KBM-7 (cell line): ENCODE measurements around the gene RHNO1.

Experiments used
- DNase-seq: peaks from one replicate; pipeline ENCODE4 v3.0.0-alpha.2; 2015
- in situ Hi-C: fragments of 300-500 bp; cut with MboI; formaldehyde crosslinking; loops from 2 replicates; pipeline ENCODE4 v1.14.3; 2020; ENCODE audit warnings: low sequenced_read_pairs, low pct_unique_long_range_greater_than_20kb, mixed read lengths

Gene RHNO1

DNA sequence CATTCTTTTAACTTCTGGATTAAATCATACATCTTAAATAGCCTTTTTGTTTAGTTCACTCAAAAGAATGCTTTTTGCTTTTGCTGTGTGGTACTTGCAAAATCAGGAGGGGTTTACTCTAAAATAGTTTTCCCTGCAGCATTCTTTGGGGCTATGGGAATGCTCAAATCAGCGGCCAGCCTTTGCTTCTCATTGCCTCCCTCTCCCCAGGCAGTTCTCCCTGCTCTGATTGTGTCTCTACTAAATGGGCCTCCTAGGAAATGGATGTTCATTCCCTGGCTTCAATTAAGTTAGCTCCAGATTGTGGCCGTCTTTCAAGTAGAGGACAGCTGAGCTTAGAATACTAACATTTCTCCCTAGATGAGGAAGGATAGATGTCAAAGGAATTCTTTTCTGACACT lies 18.0 kb downstream of the RHNO1 start:
- in situ Hi-C loops: no loop called here
- no peak for DNase-seq

DNA sequence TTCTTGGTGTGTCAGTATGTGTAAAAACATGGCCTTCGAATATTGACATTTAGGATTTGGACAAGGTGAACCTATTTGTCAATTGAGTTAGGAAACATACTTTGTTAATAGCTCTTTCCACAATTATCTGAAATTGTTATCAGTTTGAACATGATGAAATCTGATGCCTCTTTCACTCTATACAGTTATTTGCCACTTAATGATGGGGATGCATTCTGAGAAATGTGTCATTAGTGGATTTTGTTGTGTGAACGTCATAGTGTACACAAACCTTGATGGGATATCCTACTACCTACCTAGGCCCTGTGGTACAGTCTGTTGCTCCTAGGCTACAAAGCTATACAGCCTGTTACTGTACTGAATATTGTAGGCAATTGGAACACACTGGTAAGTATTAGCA lies 18.5 kb downstream of the RHNO1 start:
- in situ Hi-C loops: no loop called here
- no peak for DNase-seq

DNA sequence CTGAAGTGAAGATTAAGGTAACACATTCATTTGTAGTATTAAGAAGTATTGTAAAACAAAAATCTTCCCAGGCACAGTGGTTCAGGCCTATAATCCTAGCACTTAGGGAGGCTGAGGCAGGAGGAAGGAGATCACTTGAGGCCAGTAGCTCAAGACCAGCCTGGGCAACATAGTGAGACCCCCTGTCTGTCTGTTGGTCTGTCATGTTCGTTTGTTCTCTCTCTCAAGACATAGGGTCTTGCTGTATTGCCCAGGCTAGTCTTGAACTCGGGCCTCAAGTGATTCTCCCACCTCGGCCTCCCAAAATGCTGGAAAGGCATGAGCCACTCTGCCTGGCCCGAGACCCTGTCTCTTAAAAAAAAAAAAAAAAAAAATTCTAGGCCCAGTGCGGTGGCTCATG lies 20.4 kb downstream of the RHNO1 start:
- in situ Hi-C loops: no loop called here
- DNase-seq: no peak

DNA sequence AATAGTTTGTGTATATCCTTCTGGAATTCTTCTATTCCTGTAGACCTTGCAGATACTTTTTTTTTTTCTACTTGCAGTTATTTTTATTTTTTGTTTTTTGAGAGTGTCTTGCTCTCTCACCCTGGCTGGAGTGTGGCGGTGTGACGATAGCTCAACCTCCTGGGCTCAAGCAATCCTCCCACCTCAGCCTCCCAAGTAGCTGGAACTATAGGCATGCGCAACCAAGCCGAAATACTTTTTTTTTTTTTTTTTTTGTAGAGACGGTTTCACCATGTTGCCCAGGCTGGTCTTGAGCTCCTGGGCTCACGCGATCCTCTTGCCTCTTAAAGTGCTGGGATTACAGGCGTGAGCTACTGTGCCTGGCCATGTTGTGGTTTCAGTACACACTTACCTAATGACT lies 23.6 kb downstream of the RHNO1 start:
- DNase-seq: no peak
- in situ Hi-C loops: no loop called here

DNA sequence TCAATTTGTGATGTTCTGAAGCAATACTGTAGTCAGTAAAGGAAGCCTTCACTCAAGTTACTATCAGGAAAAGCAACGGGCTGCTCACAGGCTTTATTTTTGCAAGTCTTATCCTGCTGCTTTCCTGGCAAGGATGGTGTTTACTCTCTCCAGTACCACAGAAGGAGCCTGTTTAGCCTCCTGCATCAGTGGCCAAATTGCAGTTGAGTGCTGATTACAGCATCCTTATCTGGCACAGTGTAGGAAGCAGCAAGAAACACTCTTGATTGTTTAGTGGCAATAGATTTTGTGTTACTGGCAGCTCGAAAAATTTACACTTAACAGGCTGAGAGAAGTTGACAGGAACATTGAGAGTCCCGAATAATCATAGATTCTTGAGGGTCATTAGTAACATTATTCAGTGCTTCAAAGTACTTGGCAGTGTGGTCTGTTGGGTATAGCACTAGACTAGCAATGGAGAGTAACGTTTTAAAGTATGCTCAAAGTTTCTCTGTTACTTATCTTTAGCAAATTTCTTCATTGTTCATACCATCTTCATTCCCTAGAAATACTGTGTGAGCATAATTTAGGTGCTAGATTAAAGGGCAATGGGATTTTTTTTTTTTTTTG lies 25.4 kb downstream of the RHNO1 start:
- no peak for DNase-seq
- in situ Hi-C loops: no loop called here

DNA sequence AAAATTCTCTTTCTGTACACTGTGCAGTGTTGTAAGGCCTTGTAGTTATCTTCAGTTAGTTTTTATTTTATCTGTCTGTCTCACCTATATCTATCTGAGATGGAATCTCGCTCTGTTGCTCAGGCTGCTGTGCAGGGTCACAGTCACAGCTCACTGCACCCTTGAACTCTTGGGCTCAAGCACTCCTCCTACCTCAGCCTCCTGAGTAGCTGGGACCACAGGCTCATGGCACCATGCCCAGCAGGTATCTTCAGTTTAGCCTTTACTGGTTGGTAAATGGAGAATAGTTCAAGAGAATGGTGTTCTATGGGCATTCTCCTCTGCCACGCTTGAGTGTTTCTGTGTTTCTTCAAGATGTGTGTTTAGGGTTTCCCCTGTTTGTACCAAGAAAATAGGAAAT lies 27.2 kb downstream of the RHNO1 start:
- DNase-seq: no peak
- in situ Hi-C loops: no loop called here

DNA sequence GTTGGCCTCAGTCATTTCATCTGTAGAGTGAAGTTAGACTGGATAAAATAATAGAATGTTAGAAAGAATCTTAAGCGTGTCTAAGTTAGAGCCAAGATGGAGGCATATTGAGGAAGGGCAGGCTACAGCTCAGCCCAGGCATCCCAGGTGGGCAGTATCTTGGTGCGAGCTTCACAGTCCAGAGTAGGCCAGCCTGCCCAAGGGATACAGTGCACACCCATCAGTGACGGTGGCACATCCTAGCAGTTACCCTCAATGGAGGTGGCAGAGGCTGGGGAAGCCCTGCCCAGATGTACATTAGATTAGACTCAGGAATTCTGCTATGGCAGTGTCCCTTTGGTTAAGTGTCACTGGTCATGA lies 35.2 kb downstream of the RHNO1 start:
- in situ Hi-C loops: no loop called here

DNA sequence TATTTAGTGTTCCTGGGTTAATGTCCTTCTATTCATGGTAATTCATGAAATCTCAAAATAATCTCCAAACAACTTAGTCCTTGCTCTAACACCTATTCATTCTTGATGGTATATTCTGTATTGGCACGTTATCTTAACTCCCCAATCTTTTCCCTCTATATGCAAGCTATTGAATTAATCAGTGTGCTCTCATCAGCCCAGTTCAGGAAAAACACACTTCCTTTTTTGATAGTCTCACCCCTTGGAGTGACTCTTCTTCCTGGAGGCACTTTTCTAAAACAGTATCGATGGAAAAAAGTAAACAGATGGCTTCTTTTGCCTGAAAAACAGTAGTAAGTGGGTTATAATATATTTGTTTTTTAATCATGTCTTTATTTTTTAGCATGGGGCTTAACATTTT lies 42.2 kb downstream of the RHNO1 start:
- in situ Hi-C loops: no loop called here
- DNase-seq: no peak

More for the DNA sequence above, 35.2 kb downstream of the RHNO1 start:
- no peak for DNase-seq

DNA sequence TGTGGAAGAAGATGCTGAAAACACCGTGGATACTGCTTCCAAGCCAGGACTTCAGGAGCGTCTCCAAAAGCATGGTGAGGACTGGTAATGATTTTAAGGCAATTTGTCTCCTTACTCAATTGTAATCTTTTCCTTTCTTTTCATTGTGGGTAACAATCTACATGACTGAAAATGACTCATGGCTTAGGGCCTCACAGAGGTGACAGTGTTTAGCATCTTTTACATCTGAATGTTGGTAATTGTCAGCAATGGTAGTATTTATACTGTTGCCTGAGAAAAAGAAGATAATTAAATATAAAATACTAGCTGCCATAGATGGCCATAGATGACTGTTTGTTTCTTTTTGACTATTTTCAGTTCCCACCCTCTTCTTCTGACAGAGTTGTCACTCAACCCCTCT lies 45.3 kb downstream of the RHNO1 start:
- in situ Hi-C loops: no loop called here
- no peak for DNase-seq

DNA sequence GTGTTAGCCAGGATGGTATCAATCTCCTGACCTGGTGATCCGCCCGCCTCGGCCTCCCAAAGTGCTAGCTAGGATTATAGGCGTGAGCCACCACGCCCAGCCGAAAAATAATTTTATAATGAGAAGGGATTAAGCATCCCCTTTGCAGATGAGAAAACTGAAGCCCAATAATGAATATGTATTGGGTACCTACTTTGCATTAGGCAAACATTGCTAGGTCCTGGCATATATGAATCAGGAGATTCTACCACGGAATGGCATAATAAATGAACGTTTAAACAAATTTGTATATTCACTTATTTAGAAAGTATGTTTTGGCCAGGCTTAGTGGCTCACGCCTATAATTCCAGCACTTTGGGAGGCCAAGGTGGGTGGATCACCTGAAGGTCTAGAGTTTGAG lies 46.0 kb downstream of the RHNO1 start:
- DNase-seq: no peak
- in situ Hi-C loops: no loop called here

DNA sequence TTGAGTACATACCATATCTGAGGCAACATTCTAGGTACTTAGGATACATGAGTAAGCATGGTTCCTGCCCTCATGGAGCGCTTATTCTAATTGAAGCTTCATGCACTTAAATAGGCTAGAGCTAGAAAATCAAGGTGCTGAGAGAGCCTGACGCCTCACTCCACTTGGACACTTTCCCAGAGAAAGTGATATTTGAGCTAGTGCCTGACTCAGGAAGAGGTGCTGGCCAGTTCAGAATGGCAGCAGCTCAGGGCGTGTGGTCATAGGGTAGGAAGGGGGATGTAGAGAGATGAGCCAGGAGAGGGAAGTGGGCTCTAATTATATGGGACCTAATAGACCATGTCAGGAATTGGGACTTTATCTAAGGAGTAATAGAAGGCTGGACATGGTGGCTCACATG lies 47.0 kb downstream of the RHNO1 start:
- DNase-seq: no peak
- in situ Hi-C loops: no loop called here

DNA sequence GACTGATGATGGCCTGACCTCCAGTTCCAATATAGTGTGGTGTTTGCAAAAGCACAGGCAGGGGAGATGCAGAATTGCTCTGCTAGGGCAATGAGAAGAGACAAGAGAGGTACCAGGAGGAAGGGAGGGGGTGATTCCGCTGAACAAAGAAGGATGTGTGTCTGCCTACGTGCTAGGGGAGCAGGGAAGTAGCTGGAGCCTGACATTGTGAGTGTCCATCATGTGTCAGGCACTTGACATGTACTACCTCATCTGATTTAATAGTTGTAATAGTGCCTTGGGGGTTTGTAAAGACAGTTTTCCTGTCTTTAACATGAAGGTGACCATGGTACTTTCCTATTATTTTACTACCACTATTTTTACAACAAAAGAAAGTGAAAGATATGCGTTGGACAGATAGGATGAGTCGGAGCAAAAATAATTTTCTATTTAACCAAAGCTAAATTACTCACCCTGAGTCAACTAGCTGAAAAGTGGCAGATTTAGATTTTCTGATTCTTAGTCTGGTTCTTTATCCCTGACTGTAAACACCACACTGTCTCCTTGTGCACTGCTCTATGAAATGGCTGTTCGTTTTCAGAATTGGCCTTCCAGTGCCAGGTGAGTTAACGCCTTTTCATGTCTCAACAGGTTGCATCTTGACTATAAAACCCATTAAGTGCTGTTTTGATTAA lies 48.4 kb downstream of the RHNO1 start:
- in situ Hi-C loops: no loop called here
- no peak for DNase-seq

DNA sequence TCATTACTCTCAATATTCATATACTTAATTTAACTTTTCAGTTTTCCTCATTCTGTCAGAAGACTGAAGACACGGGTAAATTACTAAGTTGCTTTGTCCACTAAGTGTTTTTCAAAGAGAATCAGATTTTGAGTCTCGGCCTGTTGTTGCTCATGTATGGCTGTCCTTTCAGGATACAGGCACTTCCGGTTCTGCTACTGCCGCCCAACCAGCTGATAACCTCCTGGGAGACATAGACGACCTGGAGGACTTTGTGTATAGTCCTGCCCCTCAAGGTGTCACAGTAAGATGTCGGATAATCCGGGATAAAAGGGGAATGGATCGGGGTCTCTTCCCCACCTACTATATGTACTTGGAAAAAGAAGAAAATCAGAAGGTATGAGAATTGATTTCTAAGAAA lies 53.8 kb downstream of the RHNO1 start:
- DNase-seq: no peak
- in situ Hi-C loops: no loop called here

DNA sequence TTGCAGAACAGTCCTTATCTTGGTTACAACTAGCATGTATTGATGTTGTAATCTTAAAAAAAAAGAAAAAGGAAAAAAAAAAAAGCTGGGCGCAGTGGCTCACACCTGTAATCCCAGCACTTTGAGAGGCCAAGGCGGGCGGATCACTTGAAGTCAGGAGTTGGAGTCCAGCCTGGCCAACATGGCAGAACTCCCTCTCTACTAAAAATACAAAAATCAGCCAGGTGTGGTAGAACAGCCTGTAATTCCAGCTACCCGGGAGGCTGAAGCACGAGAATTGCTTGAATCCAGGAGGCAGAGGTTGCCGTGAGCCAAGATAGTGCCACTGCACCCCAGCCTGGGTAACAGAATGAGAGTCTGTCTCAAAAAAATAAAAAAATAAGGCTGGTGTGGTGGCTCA lies 56.6 kb downstream of the RHNO1 start:
- in situ Hi-C loops: no loop called here
- no peak for DNase-seq

DNA sequence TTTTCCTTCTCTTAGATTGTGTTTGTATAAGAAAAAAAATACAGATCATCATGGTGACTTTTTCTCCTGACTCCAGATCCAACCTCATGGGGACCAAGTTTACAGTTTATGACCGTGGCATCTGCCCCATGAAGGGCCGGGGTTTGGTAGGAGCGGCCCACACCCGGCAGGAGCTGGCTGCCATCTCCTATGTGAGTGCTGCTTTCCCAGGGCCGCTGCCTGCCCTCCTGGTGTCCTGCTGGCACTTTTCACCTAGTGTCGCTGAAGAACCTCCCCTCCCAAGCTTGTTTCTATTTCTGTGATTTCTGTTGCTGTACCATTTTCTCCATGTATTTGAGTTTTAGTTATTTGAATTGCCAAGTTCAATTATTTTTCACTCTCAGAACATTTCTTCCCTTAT lies 57.3 kb downstream of the RHNO1 start:
- in situ Hi-C loops: no loop called here

DNA sequence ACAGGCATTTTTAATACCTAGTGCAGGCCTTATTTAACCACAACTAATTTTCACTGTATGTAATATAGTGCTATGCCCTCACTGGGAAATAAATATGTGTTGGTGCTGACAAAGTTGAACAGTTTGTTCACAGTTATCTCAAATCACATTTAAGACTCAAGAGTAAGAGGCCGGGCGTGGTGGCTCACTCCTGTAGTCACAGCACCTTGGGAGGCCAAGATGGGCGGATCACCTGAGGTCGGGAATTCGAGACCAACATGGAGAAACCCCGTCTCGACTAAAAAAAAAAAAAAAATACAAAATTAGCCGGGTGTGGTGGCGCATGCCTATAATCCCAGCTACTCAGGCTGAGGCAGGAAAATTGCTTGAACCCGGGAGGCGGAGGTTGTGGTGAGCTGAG lies 59.3 kb downstream of the RHNO1 start:
- in situ Hi-C loops: no loop called here
- no peak for DNase-seq

More for the DNA sequence above, 57.3 kb downstream of the RHNO1 start:
- DNase-seq: no peak

DNA sequence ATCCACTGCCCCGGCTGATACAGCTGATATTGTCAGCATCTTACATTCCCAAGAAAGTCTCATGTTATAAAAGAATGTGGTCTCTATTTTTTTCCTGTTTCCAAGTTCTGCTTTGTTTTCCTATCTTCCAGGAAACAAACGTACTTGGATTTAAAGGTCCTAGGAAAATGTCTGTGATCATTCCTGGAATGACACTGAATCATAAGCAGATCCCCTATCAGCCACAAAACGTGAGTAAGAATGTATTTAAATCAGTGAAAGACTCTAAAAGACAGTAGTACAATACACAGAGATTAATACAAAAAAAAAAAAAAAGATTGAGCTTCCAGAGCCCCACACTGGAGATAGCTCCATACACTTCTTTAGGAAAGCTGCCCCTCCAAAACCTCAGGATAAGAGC lies 60.5 kb downstream of the RHNO1 start:
- in situ Hi-C loops: no loop called here
- no peak for DNase-seq
